Ovary (tissue), 9 donors: ENCODE measurements around the gene TYW5. TPM values are rescaled to one million over a fixed set of nuclear protein-coding genes. Genes with fewer than 3 reads are reported as not detected.

Source experiments
- DNase-seq, 5 donors: peaks; one replicate each; pipeline ENCODE4 v3.0.0-alpha.2; 2019 to 2020
- H3K27ac ChIP-seq, 2 donors: fragments of 200-600 bp; one replicate each; pipeline versions ENCODE4 v1.5.1 to v1.8.0; 2019 to 2022
- H3K27me3 ChIP-seq: fragments of 200-600 bp; one replicate; pipeline ENCODE4 v1.8.0; 2022
- H3K36me3 ChIP-seq: fragments of 200-600 bp; sonication (generic); one replicate; pipeline ENCODE4 v1.5.1; 2019
- H3K4me1 ChIP-seq: one replicate; pipeline ENCODE4 v1.8.1; 2013; ENCODE audit warnings: mild to moderate bottlenecking, moderate library complexity; ENCODE audit not compliant: insufficient read depth
- H3K4me3 ChIP-seq: fragments of 200-600 bp; sonication (generic); one replicate; pipeline ENCODE4 v1.5.1; 2017
- H3K9me3 ChIP-seq, 2 donors: fragments of 200-600 bp in 1 of 2; sonication (generic) in 1 of 2; one replicate each; pipeline versions ENCODE4 v1.5.1 to v1.8.1; 2013 to 2019; ENCODE audit warnings: mild to moderate bottlenecking in 1 of 2, moderate library complexity in 1 of 2
- CTCF ChIP-seq, 3 donors: fragments of 450-650 bp in 2 of 3; fragments of 200-600 bp in 1 of 3; IDR thresholded peaks; one replicate each; pipeline versions ENCODE4 v1.5.1 to v1.8.0; 2016 to 2022; ENCODE audit warnings: antibody characterized with exemption in 3 of 3, mild to moderate bottlenecking in 1 of 3
- EP300 ChIP-seq: sonication (generic); formaldehyde crosslinking; IDR thresholded peaks from one replicate; pipeline ENCODE4 v1.6.1; 2017; ENCODE audit warnings: antibody characterized with exemption
- POLR2A ChIP-seq: fragments of 450-650 bp; IDR thresholded peaks from one replicate; pipeline ENCODE4 v1.6.1; 2017; ENCODE audit warnings: antibody characterized with exemption, mild to moderate bottlenecking, moderate library complexity
- WGBS, 3 donors: extraction: QIAGEN DNeasy Blood & Tissue Kit in 1 of 3; methylation state at CpG; one replicate each; pipeline versions ENCODE4 v1.1.5 to v1.1.7; 2013 to 2017; 5-methylcytosine and 5-hydroxymethylcytosine counted together
- intact Hi-C, 4 donors: fragments of 100-400 bp; cut with DNase I; formaldehyde crosslinking; loops; one replicate each; pipeline versions ENCODE4 v1.11.0 to v1.15.1; 2022 to 2023
- polyA plus RNA-seq, 2 donors: library from polyadenylated mRNA; stranded (reverse); fragments of 200-250 nt in 1 of 2; fragments of 350-450 nt in 1 of 2; fragmentation: Illumina TruSeq in 1 of 2; extraction: RNeasy Lipid Tissue Mini Kit (QIAGEN cat#74804) in 1 of 2; gene quantifications; one replicate each; pipeline ENCODE4 v1.2.3, GENCODE V29; 2013 to 2014
- total RNA-seq, 7 donors: library from RNA; depleted of rRNA in 2 of 7; stranded (reverse); fragments of >200 nt in 2 of 7; fragmentation: NEBNext Ultra II Directional in 3 of 7; extraction: Animal tissue kit (Norgen Biotek cat#: 25700) in 3 of 7; gene quantifications; one replicate each; pipeline versions ENCODE4 v1.1.0 to v1.2.4, GENCODE V29; 2016 to 2023
- donor health status: DM: no; HTN: no; CAD: no; lungs with moderate emphysema.
- donor health status: DM: no; HTN: no; CAD: no.
- donor health status: Bipolar disorder and iron deficiency.
- donor health status: DM: yes; HTN: yes; CAD: no.
- donor health status: DM: no; HTN: no; CAD: no.
- donor health status: DM: yes; HTN: yes; CAD: no.

The TYW5 gene
- total and polyA plus RNA-seq, 9 donors = 2.8 to 7.5 (median 5.7) TPM

- 0% methylated on average over 73 to 85 of the region's 85 CpGs for WGBS, 3 donors
- Histone ChIP-seq H3K27me3 (no peaks in the 10 kb centered on the region), H3K4me3 (peak within 1 kb of the TSS; percentile 92), H3K27ac (peak within 1 kb of the TSS; percentile 94 to 99), H3K4me1 (peaks cover 3% of the 10 kb centered on the region), H3K36me3 (no peaks in the 10 kb centered on the region), H3K9me3 (no peaks in the 10 kb centered on the region)
- intact Hi-C loops = no loop called here
- peak; percentile 93 to 98 (median 97) for DNase-seq
- TF ChIP-seq EP300 (no peak), POLR2A (peak; percentile 84)
Measured at GRCh38 chr2:199911052-199911876, 44.0 kb downstream of the TYW5 start, which contains the start of gene C2orf69. C2orf69 (plus strand) TSS chr2:199911293; CDS start chr2:199911439, 146 bp downstream.

GRCh38 chr2:199910338-199911051 lies 44.8 kb downstream of the TYW5 start:
- DNase-seq = no peak
- intact Hi-C loops = no loop called here
- TF ChIP-seq CTCF (IDR thresholded peaks at IDR 0.05) (no peak), POLR2A (no peak), EP300 (no peak)
- Histone ChIP-seq H3K27ac (no peak overlapping the region), H3K27me3 (no peaks in the 10 kb centered on the region), H3K36me3 (no peaks in the 10 kb centered on the region), H3K4me1 (peaks cover 3% of the 10 kb centered on the region), H3K4me3 (peak overlapping the region; percentile 92), H3K9me3 (no peaks in the 10 kb centered on the region)
- WGBS, 3 donors = 40 to 46% (median 43%) methylated on average over 18 of the region's 18 CpGs

DNA sequence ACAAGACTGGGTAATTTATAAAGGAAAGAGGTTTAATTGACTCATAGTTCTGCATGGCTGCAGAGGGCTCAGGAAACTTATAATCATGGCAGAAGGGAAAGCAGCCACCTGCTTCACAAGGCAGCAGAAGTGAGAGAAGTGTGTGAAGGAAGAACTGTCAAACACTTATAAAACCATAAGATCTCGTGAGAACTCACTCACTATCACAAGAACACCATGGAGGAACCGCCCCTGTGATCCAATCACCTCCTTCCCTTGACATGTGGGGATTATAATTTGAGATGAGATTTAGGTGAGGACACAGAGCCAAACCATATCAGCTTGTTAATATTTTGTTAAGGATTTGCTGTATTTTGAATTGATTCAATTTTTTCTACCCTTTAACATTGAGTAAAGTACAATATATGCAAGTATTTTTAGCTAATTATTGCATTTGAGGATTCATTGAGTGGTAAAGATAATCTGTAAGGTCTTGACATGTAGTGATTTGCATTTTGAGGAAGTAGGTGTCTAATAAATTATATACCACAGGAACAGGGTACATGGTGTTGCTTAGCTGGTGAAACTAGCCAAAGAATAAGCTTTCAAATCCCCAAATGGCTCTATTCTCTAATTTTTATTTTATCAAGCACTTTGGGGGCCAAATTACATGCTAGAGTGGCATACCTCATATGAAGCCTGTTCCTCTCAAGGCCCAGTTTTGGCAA lies 48.1 kb downstream of the TYW5 start:
- 76 to 85% (median 82%) methylated on average over 2 of the region's 2 CpGs for WGBS, 3 donors
- TF ChIP-seq POLR2A = no peak
- no peak for TF ChIP-seq CTCF (IDR thresholded peaks at IDR 0.05)
- H3K36me3 ChIP-seq = no peaks in the 10 kb centered on the region
- intact Hi-C loops = no loop called here
- no peak for DNase-seq
- no peak overlapping the region for H3K4me3 ChIP-seq
- no peak overlapping the region for H3K27ac ChIP-seq
- H3K4me1 ChIP-seq = no peaks in the 10 kb centered on the region
- H3K27me3 ChIP-seq = no peaks in the 10 kb centered on the region
- no peaks in the 10 kb centered on the region for H3K9me3 ChIP-seq

DNA sequence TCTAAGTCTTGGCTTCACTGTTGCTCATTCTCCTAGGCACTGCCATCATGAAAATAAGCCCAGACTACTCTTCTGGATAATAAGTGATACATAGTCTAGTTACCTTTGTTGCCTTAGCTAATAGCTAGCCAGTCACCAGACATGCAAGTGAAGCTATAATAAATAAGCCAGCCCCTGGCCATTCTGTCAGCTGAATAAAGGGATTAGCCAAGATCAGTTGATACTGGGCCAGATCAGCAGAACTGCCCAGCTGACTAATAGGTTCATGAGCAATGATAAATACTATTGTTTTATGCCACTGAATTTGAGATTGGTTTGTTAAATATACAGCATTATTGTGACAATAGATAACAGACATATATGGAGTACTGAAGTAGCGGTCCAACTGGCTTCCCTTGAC lies 52.2 kb downstream of the TYW5 start:
- 90 to 97% (median 96%) methylated on average over 1 of the region's 1 CpG for WGBS, 3 donors
- Histone ChIP-seq H3K27me3 (no peaks in the 10 kb centered on the region), H3K9me3 (no peaks in the 10 kb centered on the region), H3K4me1 (no peaks in the 10 kb centered on the region), H3K27ac (no peak overlapping the region), H3K36me3 (no peaks in the 10 kb centered on the region), H3K4me3 (no peak overlapping the region)
- no peak for DNase-seq
- no peak for TF ChIP-seq POLR2A
- no peak for TF ChIP-seq CTCF (IDR thresholded peaks at IDR 0.05)
- TF ChIP-seq EP300 = no peak
- intact Hi-C loops = no loop called here
